ENCODE results near the gene DNMT3A. TPM values are rescaled to one million over a fixed set of nuclear protein-coding genes. Genes with fewer than 3 reads are reported as not detected.

The DNMT3A gene
- total and polyA plus RNA-seq, 2 donors (not counting 3 experiments of a cell fraction or from before 2014, with no cell fraction given) = 23.3 to 71.7 TPM

DNA sequence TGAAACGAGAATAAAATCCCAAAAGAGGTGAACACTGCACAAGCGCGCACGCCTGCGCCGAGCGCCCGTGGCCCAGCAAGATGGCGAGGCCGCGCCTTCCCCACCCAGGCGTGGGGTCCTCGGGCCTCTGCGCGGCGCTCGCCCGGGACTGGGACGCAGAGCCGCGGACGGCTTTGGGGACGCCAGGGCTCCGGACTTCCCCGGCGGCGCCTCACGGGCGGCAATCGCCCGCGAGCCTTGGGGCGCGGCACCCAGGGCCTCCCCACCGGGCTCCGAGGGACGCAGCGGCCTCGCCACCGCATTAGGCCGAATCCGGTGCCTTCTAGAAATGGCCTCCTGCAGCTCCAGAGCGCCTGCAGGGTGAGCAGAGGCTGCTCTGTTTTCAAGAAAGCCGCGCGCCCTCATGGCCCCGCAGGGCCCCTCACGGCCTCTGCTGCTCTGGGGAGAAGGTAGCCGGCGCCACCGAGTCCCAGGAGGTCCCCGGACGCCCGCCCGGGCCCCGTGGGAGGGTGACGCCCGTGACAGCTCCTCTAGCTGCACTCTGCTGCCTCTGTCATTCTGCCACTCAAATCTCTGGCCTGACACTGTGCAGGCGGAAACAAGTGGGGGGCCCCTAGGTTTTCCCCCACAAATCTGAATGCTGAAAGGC, 137.4 kb downstream of the DNMT3A start:
- dilution Hi-C loops (cut with MboI; ENCODE audit: extremely low pct_ligation_motif_present, low sequenced_read_pairs) = no loop called here
- CTCF ChIA-PET = interaction anchor here (0.6 kb wide), 1 partner anchor 212 kb away, joined by 3 read pairs; no protein-coding TSS in a partner anchor
- peak overlapping the region in 1 of 3 experiments; percentile 25 for H3K4me3 ChIP-seq (replicated peaks in 1 of 3; ENCODE audit: insufficient read depth in 1 of 3, low read depth in 1 of 3, low read length in 3 of 3)
- H4K20me1 ChIP-seq (replicated peaks; ENCODE audit: control insufficient read depth, extremely low read depth, insufficient read depth, low read length) = no peaks in the 10 kb centered on the region
- intact Hi-C loops (cut with micrococcal nuclease) = no loop called here
- POLR2A ChIA-PET = no interaction called here
- no peak for FAIRE-seq
- no peak overlapping the region for H3K27ac ChIP-seq (ENCODE audit: insufficient read depth, low read depth, low read length)
- H3K36me3 ChIP-seq (ENCODE audit: control insufficient read depth in 2 of 2, extremely low read depth in 1 of 2, insufficient read depth in 2 of 2, low read length in 2 of 2) = no peaks in the 10 kb centered on the region
- peak; percentile 21 for DNase-seq (ENCODE audit: low read depth, low spot score)
- TF ChIP-seq POLR2AphosphoS5 (IDR thresholded peaks at IDR 0.05; ENCODE audit: insufficient read depth, low read depth, low read length) (no peak), JUN (IDR thresholded peaks at IDR 0.05; ENCODE audit: borderline replicate concordance, insufficient read depth, insufficient read length, low read depth) (no peak), MYC (IDR thresholded peaks at IDR 0.05; ENCODE audit: low read depth, low read length) (no peak), CTCF (IDR thresholded peaks at IDR 0.05; ENCODE audit: extremely low read depth in 1 of 2, insufficient read depth in 1 of 2, low read depth in 1 of 2, low read length in 2 of 2) (no peak), GATA2 (IDR thresholded peaks at IDR 0.05; ENCODE audit: insufficient read depth, insufficient read length, low read depth, low read length) (no peak), MAX (IDR thresholded peaks at IDR 0.05; ENCODE audit: insufficient read depth, insufficient read length) (no peak), FOS (IDR thresholded peaks at IDR 0.05; ENCODE audit: borderline replicate concordance, insufficient read depth, low read length) (no peak), POLR2A (IDR thresholded peaks at IDR 0.05; ENCODE audit: low read depth, low read length) (no peak), EZH2 (IDR thresholded peaks at IDR 0.05; ENCODE audit: borderline replicate concordance, low read depth, low read length, severe bottlenecking) (no peak)
- no peaks in the 10 kb centered on the region for H3K4me1 ChIP-seq (ENCODE audit: control insufficient read depth, extremely low read depth, insufficient read depth, low read length)
- no peaks in the 10 kb centered on the region for H3K27me3 ChIP-seq (ENCODE audit: control insufficient read depth in 2 of 2, insufficient read depth in 2 of 2, low read length in 2 of 2)
- no peaks in the 10 kb centered on the region for H3K9me3 ChIP-seq (replicated peaks; ENCODE audit: control insufficient read depth, insufficient read depth, low read length)
- no peaks in the 10 kb centered on the region for H3K9me1 ChIP-seq (replicated peaks; ENCODE audit: control insufficient read depth, extremely low read depth, insufficient read depth, low read length)
- peak overlapping the region; percentile 40 for H3K4me2 ChIP-seq (ENCODE audit: insufficient read depth, low read length)
- H2AFZ ChIP-seq (ENCODE audit: low read depth, low read length) = peak overlapping the region; percentile 84
- no peaks in the 10 kb centered on the region for H3K79me2 ChIP-seq (ENCODE audit: control insufficient read depth, insufficient read depth, low read length)
- peak overlapping the region; percentile 12 for H3K9ac ChIP-seq (replicated peaks; ENCODE audit: extremely low read depth, insufficient read depth, low read length)
- no TSS peak for BruUV-seq (replicated peaks)
